SK-N-SH (cell line): ENCODE results near the gene HIPK4.

Experiments used
- EP300 ChIP-seq, 2 experiments: IDR thresholded peaks; 2 replicates each; pipeline versions ENCODE4 v1.4.0 to v1.6.1; 2012; ENCODE audit warnings: borderline replicate concordance in 1 of 2, low read depth in 1 of 2, low read length in 1 of 2
- JUND ChIP-seq: IDR thresholded peaks from 2 replicates; pipeline ENCODE4 v1.4.0; 2012
- POLR2AphosphoS5 ChIP-seq: IDR thresholded peaks from 2 replicates; pipeline ENCODE4 v1.6.1; 2012; ENCODE audit warnings: low read depth, low read length
- RXRA ChIP-seq: IDR thresholded peaks from 2 replicates; pipeline ENCODE4 v1.4.0; 2012; ENCODE audit warnings: low read depth, mild to moderate bottlenecking, borderline replicate concordance
- SIN3A ChIP-seq: IDR thresholded peaks from 2 replicates; pipeline ENCODE4 v1.6.1; 2012; ENCODE audit warnings: low read depth, mild to moderate bottlenecking, low read length, moderate library complexity, borderline replicate concordance
- TAF1 ChIP-seq: IDR thresholded peaks from 2 replicates; pipeline ENCODE4 v1.6.1; 2012; ENCODE audit warnings: low read depth, mild to moderate bottlenecking, low read length, moderate library complexity, borderline replicate concordance
- TF ChIP-seq, protein P1 (sequence below): fragments of 200-600 bp; sonication (generic); IDR thresholded peaks from 2 replicates; pipeline ENCODE4 v1.6.1; 2017; ENCODE audit warnings: antibody characterized with exemption, mild to moderate bottlenecking, moderate library complexity
- TF ChIP-seq, protein P2 (sequence below): fragments of 150-350 bp; IDR thresholded peaks from 2 replicates; pipeline ENCODE4 v1.6.1; 2017; ENCODE audit warnings: antibody characterized with exemption, low read length, low read depth, borderline replicate concordance

DNA sequence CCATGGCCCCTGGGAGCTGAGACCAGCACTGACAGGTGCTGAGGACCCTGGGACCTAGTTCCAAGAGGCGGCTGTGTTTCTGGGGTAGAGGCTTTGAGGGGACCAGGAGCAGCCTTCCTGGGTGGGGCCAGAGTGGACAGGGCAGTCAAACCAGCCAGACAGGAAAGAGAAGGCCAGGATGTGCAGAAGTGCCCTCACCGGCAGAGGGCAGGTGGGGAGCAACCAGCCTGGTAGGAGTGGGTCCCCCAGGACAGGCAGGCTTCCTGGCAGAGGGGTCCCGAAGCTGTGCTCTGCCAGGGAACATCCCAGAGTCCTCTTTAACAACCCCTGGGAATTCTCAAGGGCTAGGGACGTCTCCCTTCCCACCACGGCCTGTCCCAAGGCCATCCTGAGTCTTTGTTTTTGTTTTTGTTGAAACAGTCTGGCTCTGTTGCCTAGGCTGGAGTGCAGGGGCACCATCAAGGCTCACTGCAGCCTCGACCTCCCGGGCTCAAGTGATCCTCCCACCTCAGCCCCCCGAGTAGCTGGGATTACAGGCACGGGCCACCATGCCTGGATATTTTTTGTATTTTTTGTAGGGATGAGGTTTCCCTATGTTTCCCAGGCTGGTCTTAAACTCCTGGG lies 3.0 kb upstream of the HIPK4 start:
- TF ChIP-seq, protein P1, sequence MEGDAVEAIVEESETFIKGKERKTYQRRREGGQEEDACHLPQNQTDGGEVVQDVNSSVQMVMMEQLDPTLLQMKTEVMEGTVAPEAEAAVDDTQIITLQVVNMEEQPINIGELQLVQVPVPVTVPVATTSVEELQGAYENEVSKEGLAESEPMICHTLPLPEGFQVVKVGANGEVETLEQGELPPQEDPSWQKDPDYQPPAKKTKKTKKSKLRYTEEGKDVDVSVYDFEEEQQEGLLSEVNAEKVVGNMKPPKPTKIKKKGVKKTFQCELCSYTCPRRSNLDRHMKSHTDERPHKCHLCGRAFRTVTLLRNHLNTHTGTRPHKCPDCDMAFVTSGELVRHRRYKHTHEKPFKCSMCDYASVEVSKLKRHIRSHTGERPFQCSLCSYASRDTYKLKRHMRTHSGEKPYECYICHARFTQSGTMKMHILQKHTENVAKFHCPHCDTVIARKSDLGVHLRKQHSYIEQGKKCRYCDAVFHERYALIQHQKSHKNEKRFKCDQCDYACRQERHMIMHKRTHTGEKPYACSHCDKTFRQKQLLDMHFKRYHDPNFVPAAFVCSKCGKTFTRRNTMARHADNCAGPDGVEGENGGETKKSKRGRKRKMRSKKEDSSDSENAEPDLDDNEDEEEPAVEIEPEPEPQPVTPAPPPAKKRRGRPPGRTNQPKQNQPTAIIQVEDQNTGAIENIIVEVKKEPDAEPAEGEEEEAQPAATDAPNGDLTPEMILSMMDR = no peak
- no peak for TF ChIP-seq RXRA
- TF ChIP-seq, protein P2, sequence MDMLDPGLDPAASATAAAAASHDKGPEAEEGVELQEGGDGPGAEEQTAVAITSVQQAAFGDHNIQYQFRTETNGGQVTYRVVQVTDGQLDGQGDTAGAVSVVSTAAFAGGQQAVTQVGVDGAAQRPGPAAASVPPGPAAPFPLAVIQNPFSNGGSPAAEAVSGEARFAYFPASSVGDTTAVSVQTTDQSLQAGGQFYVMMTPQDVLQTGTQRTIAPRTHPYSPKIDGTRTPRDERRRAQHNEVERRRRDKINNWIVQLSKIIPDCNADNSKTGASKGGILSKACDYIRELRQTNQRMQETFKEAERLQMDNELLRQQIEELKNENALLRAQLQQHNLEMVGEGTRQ = no peak
- TF ChIP-seq EP300 (IDR thresholded peaks at IDR 0.05; ENCODE audit: borderline replicate concordance in 1 of 2, low read depth in 1 of 2, low read length in 1 of 2) = no peak
- TF ChIP-seq JUND = no peak
- no peak for TF ChIP-seq POLR2AphosphoS5
- no peak for TF ChIP-seq TAF1
- TF ChIP-seq SIN3A = no peak
